ENCODE results near the gene MTMR1.

DNA sequence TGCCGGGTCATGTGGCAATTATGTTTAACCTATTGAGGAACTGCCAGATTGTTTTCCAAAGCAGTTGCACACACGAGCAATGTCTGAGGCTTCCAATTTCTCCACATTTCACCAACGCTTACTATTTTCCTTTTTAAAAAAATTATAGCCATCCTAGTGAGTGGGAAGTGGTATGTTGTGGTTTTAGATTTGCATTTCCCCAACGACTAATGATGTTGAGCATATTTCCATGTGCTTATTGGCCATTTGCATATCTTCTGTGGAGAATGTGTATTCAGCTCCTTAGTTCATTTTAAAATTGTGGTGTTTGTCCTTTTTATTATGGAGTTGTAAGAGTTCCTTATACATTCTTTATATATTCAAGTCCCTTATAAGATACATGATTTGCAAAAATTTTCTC lies 60.2 kb downstream of the MTMR1 start:
- TF ChIP-seq, protein P1, sequence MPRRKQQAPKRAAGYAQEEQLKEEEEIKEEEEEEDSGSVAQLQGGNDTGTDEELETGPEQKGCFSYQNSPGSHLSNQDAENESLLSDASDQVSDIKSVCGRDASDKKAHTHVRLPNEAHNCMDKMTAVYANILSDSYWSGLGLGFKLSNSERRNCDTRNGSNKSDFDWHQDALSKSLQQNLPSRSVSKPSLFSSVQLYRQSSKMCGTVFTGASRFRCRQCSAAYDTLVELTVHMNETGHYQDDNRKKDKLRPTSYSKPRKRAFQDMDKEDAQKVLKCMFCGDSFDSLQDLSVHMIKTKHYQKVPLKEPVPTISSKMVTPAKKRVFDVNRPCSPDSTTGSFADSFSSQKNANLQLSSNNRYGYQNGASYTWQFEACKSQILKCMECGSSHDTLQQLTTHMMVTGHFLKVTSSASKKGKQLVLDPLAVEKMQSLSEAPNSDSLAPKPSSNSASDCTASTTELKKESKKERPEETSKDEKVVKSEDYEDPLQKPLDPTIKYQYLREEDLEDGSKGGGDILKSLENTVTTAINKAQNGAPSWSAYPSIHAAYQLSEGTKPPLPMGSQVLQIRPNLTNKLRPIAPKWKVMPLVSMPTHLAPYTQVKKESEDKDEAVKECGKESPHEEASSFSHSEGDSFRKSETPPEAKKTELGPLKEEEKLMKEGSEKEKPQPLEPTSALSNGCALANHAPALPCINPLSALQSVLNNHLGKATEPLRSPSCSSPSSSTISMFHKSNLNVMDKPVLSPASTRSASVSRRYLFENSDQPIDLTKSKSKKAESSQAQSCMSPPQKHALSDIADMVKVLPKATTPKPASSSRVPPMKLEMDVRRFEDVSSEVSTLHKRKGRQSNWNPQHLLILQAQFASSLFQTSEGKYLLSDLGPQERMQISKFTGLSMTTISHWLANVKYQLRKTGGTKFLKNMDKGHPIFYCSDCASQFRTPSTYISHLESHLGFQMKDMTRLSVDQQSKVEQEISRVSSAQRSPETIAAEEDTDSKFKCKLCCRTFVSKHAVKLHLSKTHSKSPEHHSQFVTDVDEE (CRISPR knock-in tag; IDR thresholded peaks at IDR 0.05): no peak
- no peak for TF ChIP-seq ZFP30 (CRISPR knock-in tag; IDR thresholded peaks at IDR 0.05)
